NCI-H2029 (cell line): ENCODE measurements around the gene HSPA8.

ENCODE experiments used
- DNase-seq: peaks from one replicate; lab custom pipeline; 2025; lab: John Stamatoyannopoulos, UW

Gene HSPA8

DNA sequence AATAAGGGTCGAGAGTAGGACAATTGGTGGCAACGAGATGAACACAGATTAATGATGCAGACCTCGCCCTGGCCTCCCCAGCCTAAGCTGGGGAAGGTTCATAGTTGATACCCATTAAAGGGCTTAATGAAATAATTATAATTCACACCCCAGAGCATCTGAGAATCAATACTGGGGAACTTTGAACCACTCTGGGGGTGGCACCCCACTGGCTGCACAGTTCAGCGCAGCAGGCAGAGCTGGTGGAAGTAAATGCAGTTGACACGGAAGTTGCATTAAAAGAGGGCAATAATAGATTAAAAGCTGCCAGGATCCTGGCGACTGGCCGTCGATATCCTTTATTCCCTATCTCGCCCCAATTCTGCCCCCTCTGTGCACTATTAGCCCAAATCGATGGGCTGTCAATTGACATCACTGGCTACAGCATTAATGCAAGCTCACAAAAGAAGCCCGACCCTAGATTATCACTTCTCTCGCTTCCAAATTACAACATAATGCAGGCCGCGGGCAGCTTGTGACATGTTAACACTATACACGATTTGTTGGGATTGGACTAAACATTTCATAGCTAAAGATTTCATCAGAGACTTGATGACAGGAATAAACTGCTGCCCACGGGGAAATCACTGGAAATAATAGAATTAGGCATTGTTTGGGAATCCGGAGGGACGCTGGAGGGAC lies 14.5 kb downstream of the HSPA8 start:
- DNase-seq, result no peak

DNA sequence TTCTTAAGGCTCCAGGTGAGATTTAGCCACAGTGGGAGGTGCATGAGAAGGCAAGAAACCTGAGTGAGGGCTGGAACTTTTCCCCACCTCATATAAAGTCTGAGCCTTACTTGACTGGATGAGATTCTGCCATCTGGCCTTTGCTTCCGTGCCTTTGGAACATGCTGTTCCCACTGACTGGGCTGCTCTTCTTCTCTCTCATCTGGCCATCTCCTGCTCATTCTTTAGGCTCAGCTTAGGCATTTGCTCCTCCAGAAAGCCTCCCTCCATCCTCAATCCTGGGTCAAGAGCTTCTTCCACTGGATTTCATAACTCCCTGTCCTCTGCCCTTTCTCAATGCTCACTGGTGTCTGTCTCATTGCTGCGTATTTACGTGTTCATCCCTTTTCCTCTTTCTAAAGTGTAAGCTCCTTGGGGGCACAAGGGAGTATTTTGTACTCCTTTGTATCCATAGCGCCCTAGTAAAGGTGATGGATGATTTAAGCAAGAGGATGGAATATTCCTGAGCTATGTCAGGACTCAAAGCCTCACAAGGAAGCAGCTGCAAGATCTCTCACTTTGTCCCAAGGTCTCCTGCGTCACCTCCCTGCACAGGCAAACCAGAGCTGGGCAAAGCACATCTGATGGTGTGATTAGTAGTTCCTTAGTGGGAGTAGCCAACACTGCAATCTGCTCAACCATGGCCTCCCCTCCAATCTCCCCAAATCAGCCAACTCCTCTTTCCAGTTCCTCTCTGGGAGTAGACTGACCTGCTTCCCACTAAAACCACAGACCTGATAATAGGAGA lies 15.3 kb downstream of the HSPA8 start:
- DNase-seq, result no peak

DNA sequence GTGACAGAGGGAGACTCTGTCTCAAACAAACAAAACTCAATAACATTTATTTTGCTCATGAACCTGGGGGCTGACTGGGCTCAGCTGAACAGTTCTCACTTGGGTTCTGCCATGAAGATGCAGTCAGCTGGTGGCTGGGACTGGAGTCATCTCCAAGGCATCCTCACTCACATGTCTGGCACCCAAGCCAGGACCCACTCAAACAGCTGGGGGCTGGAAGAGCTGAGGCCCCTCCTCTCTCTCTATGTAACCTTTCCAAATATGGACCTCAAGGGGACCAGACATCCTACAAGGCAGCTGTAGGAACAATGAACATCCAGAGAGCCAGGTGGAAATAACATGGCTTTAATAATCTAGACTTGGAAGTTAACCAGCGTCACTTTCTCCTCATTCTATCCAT lies 16.8 kb downstream of the HSPA8 start:
- no peak for DNase-seq

DNA sequence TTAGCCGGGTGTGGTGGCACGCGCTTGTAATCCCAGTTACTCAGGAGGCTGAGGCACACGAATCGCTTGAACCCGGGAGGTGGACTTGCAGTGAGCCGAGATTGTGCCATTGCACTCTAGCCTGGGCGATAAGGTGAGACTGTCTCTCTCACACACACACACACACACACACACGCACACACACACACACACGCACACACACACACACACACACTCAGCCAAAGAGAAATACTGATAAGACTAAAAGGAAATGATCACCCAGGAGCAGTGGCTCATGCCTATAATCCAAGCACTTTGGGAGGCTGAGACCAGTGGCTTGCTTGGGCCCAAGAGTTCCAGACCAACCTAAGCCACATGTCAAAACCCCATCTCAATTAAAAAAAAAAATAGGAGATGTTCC lies 20.8 kb downstream of the HSPA8 start:
- DNase-seq, result no peak

DNA sequence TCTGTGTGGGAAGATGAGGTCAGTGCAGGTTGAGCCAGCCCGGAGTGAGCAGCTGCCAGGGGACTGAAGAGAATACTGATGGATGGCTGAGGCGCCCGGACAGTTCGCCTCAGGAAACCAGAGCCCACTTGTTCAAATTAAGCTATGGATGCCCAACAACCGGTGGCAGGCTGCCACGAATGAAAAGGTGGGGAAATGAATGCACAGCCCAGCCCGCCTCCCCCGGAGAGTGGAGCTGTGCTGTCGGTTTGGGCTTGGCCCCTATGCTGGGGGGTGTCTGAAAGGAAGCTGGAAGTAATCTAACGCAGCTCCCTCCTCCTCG lies 21.9 kb downstream of the HSPA8 start:
- no peak for DNase-seq

DNA sequence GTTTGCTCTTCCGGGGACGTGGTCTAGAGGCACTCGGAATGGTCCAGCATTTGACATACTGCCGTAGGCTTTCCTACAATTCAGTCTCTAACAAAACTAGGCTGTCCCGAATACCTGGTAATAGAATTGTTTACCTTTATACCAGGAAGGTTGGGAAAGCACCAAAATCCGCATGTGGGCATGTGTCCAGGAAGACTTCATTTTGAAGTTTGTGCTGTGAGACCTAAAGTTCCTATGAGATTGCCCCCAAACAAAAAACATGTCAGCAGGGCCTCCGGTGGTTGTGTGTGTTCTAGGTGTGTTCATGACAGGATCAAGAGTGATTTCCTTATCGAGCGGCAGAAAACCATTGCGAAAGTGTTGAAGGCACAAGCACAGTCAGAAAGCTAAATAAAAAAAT lies 26.1 kb downstream of the HSPA8 start:
- no peak for DNase-seq

DNA sequence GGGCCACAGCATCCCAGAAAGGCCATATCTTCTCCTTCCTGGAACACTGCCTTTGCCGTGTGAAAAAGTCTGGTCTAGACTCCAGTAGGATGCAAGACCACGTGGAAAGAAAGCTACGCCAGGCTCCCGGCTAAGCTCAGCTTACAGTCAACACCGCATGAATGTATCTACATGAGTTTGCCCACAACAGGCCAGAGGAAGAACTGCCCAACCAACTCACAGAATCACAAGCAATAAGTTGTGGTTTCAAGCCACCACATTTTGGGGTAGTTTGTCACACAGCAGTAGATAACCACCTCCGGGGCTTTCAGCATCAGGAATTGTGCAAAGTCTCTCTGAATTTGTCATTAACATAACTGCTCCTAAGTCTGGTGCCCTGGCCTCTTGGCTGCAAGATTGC lies 27.3 kb downstream of the HSPA8 start:
- no peak for DNase-seq

DNA sequence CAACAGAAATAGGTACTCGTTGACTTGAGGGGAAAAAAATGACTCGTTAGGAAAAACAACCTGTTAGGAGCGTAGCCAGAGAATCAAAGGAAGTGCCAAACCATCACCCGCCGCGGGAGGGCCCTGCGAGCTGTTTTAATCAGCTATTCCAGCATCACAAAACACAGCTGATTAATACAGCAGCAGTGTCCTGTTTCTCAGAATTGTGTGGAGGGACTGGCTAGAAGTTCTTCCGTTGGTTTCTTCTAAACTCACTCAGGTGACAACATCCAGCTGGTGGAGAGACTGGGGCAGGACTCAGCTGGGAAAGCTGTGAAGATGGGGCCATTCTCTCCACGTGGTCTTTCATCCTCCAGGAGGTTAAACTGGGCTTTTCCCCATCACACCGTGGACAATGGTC lies 28.0 kb downstream of the HSPA8 start:
- DNase-seq, result no peak

DNA sequence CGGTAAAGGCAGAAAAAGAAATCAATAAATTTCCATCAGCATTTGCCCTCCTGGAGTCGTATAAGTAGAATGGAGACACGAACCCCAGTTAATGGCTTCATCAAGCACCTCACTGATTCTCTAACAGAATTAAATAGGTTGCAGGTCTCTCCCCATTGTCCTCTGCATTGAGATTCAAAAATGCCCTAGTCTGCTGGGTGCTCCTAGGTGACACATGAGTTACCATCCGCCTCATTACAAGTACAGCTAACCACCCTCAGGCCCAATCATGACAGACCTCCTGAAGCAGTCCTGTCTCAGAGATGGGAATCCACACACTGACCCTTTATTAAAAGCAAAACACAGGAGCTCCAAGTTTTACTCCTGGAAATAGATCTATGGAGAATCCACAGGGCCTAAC lies 31.4 kb downstream of the HSPA8 start:
- no peak for DNase-seq

DNA sequence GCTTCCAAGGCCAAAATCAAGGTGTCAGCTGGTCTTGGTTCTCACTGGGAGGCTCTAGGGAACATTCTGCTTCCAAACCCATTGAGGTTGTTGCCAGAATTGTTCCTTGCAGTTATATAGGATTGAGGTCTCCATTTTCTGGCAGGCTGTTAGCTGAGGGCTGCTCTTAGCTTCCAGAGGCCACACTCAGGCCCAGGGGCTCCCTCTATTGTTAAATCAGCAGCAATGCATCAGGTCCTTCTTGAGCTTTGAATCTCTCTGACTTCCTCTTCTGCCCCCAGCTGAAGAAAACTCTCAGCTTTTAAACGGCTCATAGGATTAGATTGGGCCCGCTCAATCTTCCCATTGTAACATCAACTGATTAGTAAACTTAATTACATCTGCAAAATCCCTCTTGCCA lies 41.0 kb downstream of the HSPA8 start:
- DNase-seq, result peak; percentile 55

DNA sequence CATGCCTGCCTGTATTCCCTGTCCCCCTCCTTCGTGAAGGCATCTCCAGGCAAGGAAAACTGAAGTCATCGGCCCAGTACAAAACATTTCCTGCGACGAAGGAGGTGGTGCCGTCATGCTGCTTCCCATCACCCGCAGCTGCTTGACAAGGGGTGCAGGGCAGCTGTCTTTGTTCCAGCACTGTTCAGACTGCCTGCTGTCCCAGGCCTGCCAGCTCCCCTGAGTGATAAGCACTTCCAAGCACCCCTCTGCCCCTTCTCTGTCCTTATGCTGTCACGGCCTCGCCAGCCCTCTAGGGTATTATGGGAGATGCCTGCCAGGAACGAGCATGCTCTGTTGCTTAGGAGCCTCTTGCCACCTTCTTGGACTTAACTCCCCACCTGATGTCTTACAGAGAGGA lies 43.2 kb downstream of the HSPA8 start:
- no peak for DNase-seq

DNA sequence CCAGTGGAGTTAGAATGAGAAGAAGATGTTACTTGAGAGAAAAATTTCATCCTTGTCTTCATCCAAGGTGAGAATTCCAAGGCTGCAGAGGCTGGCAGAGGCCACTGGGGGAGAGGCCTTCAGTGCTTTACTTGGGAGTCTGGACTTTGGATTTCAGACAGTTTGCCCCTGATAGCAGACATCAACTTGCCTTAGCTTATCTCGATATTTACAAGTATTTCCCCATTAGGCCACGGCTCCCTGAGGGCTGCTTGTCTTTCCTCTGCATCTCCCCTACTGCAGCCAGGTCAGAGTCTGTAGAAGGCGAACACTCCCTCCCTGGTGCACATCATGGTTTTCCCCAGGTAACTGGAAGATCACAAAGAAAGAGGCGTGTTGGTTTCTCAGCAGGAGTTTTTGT lies 50.4 kb downstream of the HSPA8 start:
- DNase-seq, result no peak
